GM03348 (cell line): ENCODE data around the gene KRT13.

Experiments
- DNase-seq: peaks from one replicate; pipeline ENCODE4 v3.0.0; 2012; ENCODE audit warnings: low spot score

Gene KRT13

DNA sequence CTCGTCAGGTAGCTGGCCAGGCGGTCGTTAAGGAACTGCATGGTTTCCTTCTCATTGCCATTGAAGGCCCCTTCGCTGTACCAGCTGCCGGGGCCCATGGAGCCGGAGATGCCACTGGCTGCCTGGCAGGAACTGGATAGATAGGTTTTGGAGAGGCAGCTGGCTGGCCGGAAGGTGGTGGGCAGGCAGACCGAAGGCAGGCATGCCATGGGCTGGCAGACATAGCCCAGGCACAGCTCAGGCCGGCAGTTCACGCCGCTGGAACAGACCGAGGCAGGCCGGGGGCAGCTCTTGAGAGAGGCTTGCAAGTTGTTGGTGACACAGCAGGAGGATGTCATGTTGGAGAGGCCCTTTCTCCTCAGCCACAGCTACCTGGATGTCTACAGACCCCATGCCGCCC lies 38.4 kb downstream of the KRT13 start, which contains the start of gene KRT32:
Gene KRT32, minus strand, starts transcription at position 399 of the 400 bp plus-strand sequence. Its CDS starts 61 bp downstream, at position 338.
- DNase-seq: no peak

DNA sequence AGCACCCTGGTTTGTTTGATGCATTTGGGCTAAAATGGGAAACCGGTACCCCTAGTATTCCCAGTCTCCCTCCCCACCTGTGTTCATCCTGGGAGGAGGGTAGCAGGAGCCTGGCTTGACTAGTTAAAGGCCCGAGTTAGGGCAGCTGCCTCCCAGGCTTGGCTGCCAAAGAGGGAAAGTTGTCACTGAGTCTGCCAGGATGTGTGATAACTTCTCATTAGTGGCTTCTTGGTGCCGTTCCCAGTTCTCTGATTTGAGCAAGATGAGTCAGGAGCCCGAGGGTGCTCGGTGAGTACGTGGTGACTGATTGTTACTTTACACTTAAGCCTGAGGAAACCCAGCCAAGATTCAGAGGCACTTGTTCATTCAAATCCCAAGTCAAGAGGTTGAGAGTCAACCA lies 40.7 kb downstream of the KRT13 start:
- peak; percentile 90 for DNase-seq

DNA sequence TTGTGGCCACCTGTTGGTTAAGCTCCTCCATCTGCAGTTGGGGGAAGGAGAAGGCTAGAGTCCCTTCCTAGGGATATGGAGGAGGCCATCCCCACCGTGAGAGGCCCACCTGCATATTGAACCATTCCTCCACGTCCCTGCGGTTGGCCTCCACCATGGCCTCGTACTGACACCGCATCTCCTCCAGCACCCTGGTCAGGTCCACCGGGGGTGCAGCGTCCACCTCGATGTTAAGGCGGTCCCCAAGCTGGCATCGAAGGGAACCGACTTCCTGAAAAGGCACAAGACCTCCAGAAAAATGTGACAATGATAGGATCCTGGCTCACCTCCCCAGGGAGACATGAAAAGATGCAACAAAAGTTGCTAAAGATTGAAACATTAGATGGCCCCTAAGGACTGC lies 41.2 kb downstream of the KRT13 start:
- no peak for DNase-seq

DNA sequence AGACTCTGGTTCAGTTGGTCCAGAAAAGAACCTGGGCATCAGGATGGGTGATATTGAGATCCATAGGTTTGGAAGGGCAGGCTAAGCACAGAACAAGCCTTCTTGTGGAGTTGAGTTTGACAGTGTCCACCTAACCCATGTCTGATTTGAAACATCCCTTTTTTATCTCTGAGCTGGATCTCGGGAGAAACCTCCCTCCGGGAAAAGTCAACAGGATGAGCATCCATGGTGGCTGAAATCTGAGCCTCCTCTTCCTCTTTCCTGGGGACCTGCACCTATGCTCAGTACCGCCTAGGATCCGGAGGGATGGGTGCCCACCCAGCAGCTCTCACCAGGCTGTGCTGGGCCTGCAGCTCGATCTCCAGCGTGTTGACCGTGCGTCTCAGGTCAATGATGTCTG lies 41.7 kb downstream of the KRT13 start:
- DNase-seq: no peak

DNA sequence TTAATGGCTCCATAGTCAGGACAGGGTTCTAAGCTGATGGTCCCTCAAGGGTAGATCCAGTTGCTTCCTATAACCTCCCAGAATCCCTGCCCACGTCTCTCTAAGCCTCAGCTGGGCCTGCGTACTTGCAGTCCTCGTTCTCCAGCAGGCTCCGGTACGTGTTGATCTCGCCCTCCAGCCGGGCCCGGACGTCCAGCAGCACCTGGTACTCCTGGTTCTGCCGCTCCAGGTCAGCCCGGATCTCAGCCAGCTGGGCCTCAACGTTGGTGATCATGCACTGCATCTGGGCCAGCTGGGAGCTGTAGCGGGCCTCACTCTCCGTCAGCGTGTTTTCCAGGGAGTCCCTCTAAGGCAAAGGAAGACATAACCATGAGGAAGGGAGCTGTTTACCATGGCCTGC lies 42.7 kb downstream of the KRT13 start:
- DNase-seq: no peak

DNA sequence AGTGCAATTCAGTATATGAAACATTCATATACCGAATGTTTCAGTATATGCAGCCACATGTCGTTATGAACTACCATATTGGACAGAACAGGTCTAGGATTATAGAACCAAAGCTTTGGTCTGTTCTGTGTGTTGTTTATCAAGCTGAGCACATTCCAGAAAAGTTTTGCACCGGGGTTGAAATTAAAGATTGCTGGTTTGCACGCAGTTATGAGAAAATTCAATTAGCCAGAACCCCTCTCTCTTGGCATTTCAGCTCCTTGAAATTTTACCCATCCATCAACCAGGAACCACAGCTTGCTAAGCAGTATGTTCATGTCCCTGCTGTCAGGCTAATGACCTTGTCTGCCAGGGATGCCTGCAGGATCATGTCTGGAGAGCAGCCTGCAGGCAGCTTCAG lies 47.7 kb downstream of the KRT13 start:
- DNase-seq: no peak

DNA sequence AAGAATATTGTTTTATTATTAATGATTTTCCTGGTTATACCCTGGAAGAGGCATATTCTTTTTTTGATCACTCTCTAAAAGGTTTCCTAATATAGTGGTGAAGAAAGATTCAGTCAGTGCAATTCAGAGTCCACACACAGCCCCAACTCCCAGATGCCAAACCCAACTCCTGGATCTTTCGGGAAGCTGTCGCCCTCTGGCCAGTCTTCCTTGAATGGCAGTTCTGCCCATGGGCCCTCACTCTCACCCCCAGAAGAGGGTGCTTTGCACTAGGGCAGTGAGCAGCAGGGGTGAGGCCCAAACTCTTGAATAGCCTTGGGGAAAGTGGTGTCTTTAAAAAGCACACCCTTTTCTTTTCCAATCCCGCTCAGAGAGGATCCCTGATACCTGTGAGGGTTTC lies 49.2 kb downstream of the KRT13 start:
- DNase-seq: no peak

DNA sequence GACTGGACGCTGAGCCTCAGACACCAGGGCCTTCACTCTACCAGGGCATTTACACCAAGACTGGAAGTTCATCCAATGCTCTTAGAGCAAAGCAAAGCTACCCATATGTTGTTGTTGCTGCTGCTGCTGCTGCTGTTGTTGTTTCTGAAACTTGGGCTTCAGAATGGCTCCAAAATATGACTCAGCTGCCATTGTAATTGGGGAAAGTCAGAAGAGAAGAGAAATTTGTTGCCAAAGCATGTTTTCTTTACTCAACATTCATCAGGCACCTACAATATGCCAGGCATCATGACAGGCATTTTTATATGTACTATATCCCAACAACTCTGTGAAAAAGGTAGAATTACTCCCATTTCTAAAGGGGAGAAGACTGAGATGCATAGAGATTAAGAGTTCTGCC lies 50.2 kb downstream of the KRT13 start:
- DNase-seq: no peak

DNA sequence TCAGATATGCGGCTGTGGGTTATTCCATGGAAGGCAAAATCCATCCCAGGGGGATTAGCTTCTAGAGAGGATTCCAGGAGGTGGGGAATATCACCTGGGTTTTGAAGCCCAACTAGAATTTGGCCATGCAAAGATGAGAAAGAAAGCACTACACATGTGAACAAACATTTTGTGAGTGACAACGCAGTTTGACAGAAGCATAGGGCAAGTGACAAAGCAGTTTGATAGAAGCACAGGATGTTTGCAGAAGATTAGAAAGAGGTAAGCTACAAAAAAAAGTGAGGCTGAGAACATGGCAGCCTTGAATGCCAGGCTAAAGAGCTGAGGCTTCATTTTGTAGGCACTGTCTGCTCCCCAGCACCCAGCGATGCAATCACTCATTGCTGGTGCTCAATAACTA lies 52.3 kb downstream of the KRT13 start:
- DNase-seq: no peak

DNA sequence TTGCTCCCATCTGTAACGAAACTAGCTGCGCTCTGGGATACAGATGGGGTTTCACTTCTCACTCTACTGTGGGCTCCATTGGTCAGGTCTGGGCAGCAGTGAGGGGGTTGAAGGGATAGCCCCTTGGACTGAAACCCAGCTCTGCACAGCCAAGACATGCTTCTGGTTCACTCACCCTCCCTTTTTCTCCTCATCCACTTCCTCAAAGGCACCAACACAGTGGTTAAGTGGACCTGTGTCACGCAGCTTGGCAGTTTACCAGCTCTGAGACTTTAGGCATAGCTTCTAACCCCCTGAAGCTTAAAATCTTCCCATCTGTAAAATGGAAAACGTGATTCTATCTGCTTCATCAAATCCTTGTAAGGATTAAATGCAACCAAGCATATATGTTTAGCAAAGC lies 53.1 kb downstream of the KRT13 start:
- DNase-seq: no peak

DNA sequence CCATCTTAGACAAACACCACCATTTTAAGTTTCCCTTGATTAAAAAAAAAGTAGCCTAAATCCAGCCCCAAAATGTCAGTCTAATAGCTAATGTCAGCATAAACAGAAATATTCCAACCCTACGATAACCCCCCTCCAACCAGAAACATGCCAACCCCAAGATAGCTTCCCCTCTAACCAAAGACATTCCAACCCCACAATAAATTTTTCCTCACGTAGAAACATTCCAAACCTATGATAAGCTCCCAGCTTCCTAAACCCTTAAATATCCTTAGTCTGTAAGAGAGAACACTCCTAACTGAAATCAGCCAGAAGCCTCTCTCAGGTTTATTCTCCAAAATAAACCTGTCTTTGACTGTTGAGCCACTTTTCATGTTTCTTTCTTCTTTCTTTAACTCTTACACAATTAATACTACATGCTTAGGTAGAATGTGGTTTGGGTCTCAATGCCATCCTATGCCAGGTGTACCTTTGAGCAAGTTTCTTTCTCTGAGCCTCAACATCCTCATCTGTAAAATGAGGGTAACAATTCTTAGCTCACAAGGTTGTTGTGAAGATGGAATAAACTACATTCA lies 54.2 kb downstream of the KRT13 start:
- DNase-seq: peak; percentile 35
